Right renal cortex interstitium (tissue), 3 donors: Measurements from ENCODE around the gene TTLL11. TPM values are rescaled to one million over a fixed set of nuclear protein-coding genes. Genes with fewer than 3 reads are reported as not detected.
A peak's percentile ranks its signal among the peaks of the same experiment; 100 is the strongest.
"Not testable (repeated sequence)": the region's sequence is repeated elsewhere in the genome, so short reads cannot be mapped to it uniquely, and the experiment has no call there.

ENCODE experiments used
- DNase-seq, 3 donors: peaks; one replicate each; pipeline ENCODE4 v3.0.0-alpha.2; 2013; ENCODE audit warnings: low read depth in 3 of 3, low spot score in 2 of 3
- polyA plus RNA-seq, 3 donors: library from polyadenylated mRNA; unstranded; fragments of 120-200 nt; gene quantifications; one replicate each; pipeline ENCODE4 v1.2.1, GENCODE V29; 2013; ENCODE audit not compliant: insufficient read length in 3 of 3

TTLL11 gene
- polyA plus RNA-seq, 3 donors: 6.0 to 6.7 (median 6.2) TPM

- no peak for DNase-seq
Measured at GRCh38 chr9:121981118-121981883, 111.8 kb downstream of the TTLL11 start.

GRCh38 chr9:121980665-121981064, 112.4 kb downstream of the TTLL11 start:
- not testable (repeated sequence) for DNase-seq

- DNase-seq: no peak
Measured at GRCh38 chr9:121979736-121980135, 113.4 kb downstream of the TTLL11 start.

- no peak for DNase-seq
Measured at GRCh38 chr9:121976751-121977150, 116.4 kb downstream of the TTLL11 start.

- DNase-seq: peak in 1 of 3 donors; percentile 69
Measured at GRCh38 chr9:121975801-121976277, 117.3 kb downstream of the TTLL11 start.

GRCh38 chr9:121974421-121974820, 118.7 kb downstream of the TTLL11 start:
- no peak for DNase-seq

- DNase-seq: no peak
Measured at GRCh38 chr9:121972501-121972981, 120.6 kb downstream of the TTLL11 start.

- no peak for DNase-seq
Measured at GRCh38 chr9:121968056-121968455, 125.1 kb downstream of the TTLL11 start.

- DNase-seq: no peak
Measured at GRCh38 chr9:121966706-121967105, 126.4 kb downstream of the TTLL11 start.

- DNase-seq: no peak
Measured at GRCh38 chr9:121963528-121963995, 129.5 kb downstream of the TTLL11 start.

- DNase-seq: no peak
Measured at GRCh38 chr9:121962421-121962820, 130.7 kb downstream of the TTLL11 start.

GRCh38 chr9:121960665-121961064, 132.4 kb downstream of the TTLL11 start:
- no peak for DNase-seq

- no peak for DNase-seq
Measured at GRCh38 chr9:121958530-121958929, 134.6 kb downstream of the TTLL11 start.

GRCh38 chr9:121956808-121957207, 136.3 kb downstream of the TTLL11 start:
- DNase-seq: no peak

- no peak for DNase-seq
Measured at GRCh38 chr9:121955649-121956048, 137.5 kb downstream of the TTLL11 start.

GRCh38 chr9:121954477-121955140, 138.5 kb downstream of the TTLL11 start:
- no peak for DNase-seq

GRCh38 chr9:121952611-121953010, 140.5 kb downstream of the TTLL11 start:
- DNase-seq: no peak

- no peak for DNase-seq
Measured at GRCh38 chr9:121950866-121951265, 142.2 kb downstream of the TTLL11 start.

GRCh38 chr9:121950441-121950840, 142.7 kb downstream of the TTLL11 start:
- DNase-seq: no peak

GRCh38 chr9:121949766-121950165, 143.3 kb downstream of the TTLL11 start:
- DNase-seq: no peak

GRCh38 chr9:121949364-121949763, 143.7 kb downstream of the TTLL11 start:
- no peak for DNase-seq

- DNase-seq: no peak
Measured at GRCh38 chr9:121947775-121948174, 145.3 kb downstream of the TTLL11 start.
